Cardiac fibroblast (primary cell): ENCODE results near the gene NDUFA11.
"Not testable (repeated sequence)": the region's sequence is repeated elsewhere in the genome, so short reads cannot be mapped to it uniquely, and the experiment has no call there.

ENCODE experiments used
- DNase-seq, 2 donors: peaks; one replicate each; pipeline versions ENCODE4 v3.0.0 to v3.0.0-alpha.2; 2010; ENCODE audit warnings: low read depth in 2 of 2
- H3K4me3 ChIP-seq, 2 donors: replicated peaks in 1 of 2; 1 replicate in 1 of 2; 2 replicates in 1 of 2; pipeline ENCODE4 v1.5.1; 2011; ENCODE audit warnings: low read depth in 2 of 2, low read length in 2 of 2, mild to moderate bottlenecking in 2 of 2, moderate library complexity in 1 of 2
- CTCF ChIP-seq: IDR thresholded peaks from one replicate; pipeline ENCODE4 v1.5.1; 2011; ENCODE audit warnings: low read depth, mild to moderate bottlenecking, low read length, inconsistent platforms

NDUFA11 gene

GRCh38 chr19:5891938-5892771, 11.4 kb downstream of the NDUFA11 start:
- no peak overlapping the region for H3K4me3 ChIP-seq
- TF ChIP-seq CTCF = peak; percentile 79
- peak; percentile 35 to 57 for DNase-seq

GRCh38 chr19:5891572-5891937, 12.0 kb downstream of the NDUFA11 start:
- no peak for DNase-seq
- TF ChIP-seq CTCF = no peak

GRCh38 chr19:5890099-5890498, 13.5 kb downstream of the NDUFA11 start:
- TF ChIP-seq CTCF = no peak
- no peak overlapping the region for H3K4me3 ChIP-seq
- no peak for DNase-seq

More at GRCh38 chr19:5891572-5891937, 12.0 kb downstream of the NDUFA11 start:
- no peak overlapping the region for H3K4me3 ChIP-seq

- TF ChIP-seq CTCF = no peak
- H3K4me3 ChIP-seq = no peak overlapping the region
- no peak for DNase-seq
These were observed 14.2 kb downstream of the NDUFA11 start for GRCh38 chr19:5889288-5889971.

- not testable (repeated sequence) for DNase-seq, H3K4me3 ChIP-seq
These were observed 19.4 kb downstream of the NDUFA11 start for GRCh38 chr19:5884065-5884811.

- DNase-seq, H3K4me3 ChIP-seq: not testable (repeated sequence)
These were observed 20.3 kb downstream of the NDUFA11 start for GRCh38 chr19:5883157-5883873.

- TF ChIP-seq CTCF = no peak
- no peak for DNase-seq
- H3K4me3 ChIP-seq = no peak overlapping the region
These were observed 21.1 kb downstream of the NDUFA11 start for GRCh38 chr19:5882421-5882968.
